ENCODE data around the gene POLR2E. TPM values are rescaled to one million over a fixed set of nuclear protein-coding genes. Genes with fewer than 3 reads are reported as not detected.

POLR2E gene
- polyA plus RNA-seq, 1 donor = 130 TPM

- peaks cover 42% of the 10 kb centered on the region for H3K9me3 ChIP-seq (ENCODE audit: control insufficient read depth, low read depth, low read length)
- no peaks in the 10 kb centered on the region for H3K36me3 ChIP-seq (ENCODE audit: control insufficient read depth, insufficient read depth, low read length)
- peaks cover 41% of the 10 kb centered on the region for H3K27me3 ChIP-seq (ENCODE audit: control insufficient read depth, insufficient read depth, low read length)
- DNase-seq = no peak
- no peak overlapping the region for H3K27ac ChIP-seq (ENCODE audit: low read length)
- WGBS (ENCODE audit: insufficient coverage, low lambda C conversion rate) = 60% methylated on average over 1 of the region's 17 CpGs
- H3K4me1 ChIP-seq (ENCODE audit: control insufficient read depth, insufficient read depth, low read length) = peaks cover 13% of the 10 kb centered on the region
- no peak overlapping the region for H3K4me3 ChIP-seq (ENCODE audit: low read length)
Measured at GRCh38 chr19:1062387-1063029, 32.7 kb downstream of the POLR2E start.

GRCh38 chr19:1061987-1062386 lies 33.2 kb downstream of the POLR2E start:
- no peak overlapping the region for H3K4me3 ChIP-seq (ENCODE audit: low read length)
- no CpG with 5 or more reads among the region's 20 CpGs for WGBS (ENCODE audit: insufficient coverage, low lambda C conversion rate)
- no peak for DNase-seq

GRCh38 chr19:1060689-1061088 lies 34.5 kb downstream of the POLR2E start:
- Histone ChIP-seq H3K27ac (ENCODE audit: low read length) (no peak overlapping the region), H3K4me3 (ENCODE audit: low read length) (no peak overlapping the region), H3K4me1 (ENCODE audit: control insufficient read depth, insufficient read depth, low read length) (peaks cover 13% of the 10 kb centered on the region), H3K27me3 (ENCODE audit: control insufficient read depth, insufficient read depth, low read length) (peaks cover 24% of the 10 kb centered on the region), H3K36me3 (ENCODE audit: control insufficient read depth, insufficient read depth, low read length) (no peaks in the 10 kb centered on the region), H3K9me3 (ENCODE audit: control insufficient read depth, low read depth, low read length) (peaks cover 55% of the 10 kb centered on the region)
- no peak for DNase-seq
- WGBS (ENCODE audit: insufficient coverage, low lambda C conversion rate) = no CpG with 5 or more reads among the region's 5 CpGs

More at GRCh38 chr19:1061987-1062386, 33.2 kb downstream of the POLR2E start:
- Histone ChIP-seq H3K36me3 (ENCODE audit: control insufficient read depth, insufficient read depth, low read length) (no peaks in the 10 kb centered on the region), H3K9me3 (ENCODE audit: control insufficient read depth, low read depth, low read length) (peaks cover 46% of the 10 kb centered on the region), H3K27me3 (ENCODE audit: control insufficient read depth, insufficient read depth, low read length) (peaks cover 36% of the 10 kb centered on the region), H3K4me1 (ENCODE audit: control insufficient read depth, insufficient read depth, low read length) (peaks cover 13% of the 10 kb centered on the region), H3K27ac (ENCODE audit: low read length) (no peak overlapping the region)

GRCh38 chr19:1058112-1058511 lies 37.1 kb downstream of the POLR2E start:
- H3K4me3 ChIP-seq (ENCODE audit: low read length) = no peak overlapping the region
- H3K36me3 ChIP-seq (ENCODE audit: control insufficient read depth, insufficient read depth, low read length) = no peaks in the 10 kb centered on the region
- H3K4me1 ChIP-seq (ENCODE audit: control insufficient read depth, insufficient read depth, low read length) = no peaks in the 10 kb centered on the region
- WGBS (ENCODE audit: insufficient coverage, low lambda C conversion rate) = no CpG with 5 or more reads among the region's 5 CpGs
- no peaks in the 10 kb centered on the region for H3K27me3 ChIP-seq (ENCODE audit: control insufficient read depth, insufficient read depth, low read length)
- no peak for DNase-seq
- no peak overlapping the region for H3K27ac ChIP-seq (ENCODE audit: low read length)
- H3K9me3 ChIP-seq (ENCODE audit: control insufficient read depth, low read depth, low read length) = peaks cover 54% of the 10 kb centered on the region

DNA sequence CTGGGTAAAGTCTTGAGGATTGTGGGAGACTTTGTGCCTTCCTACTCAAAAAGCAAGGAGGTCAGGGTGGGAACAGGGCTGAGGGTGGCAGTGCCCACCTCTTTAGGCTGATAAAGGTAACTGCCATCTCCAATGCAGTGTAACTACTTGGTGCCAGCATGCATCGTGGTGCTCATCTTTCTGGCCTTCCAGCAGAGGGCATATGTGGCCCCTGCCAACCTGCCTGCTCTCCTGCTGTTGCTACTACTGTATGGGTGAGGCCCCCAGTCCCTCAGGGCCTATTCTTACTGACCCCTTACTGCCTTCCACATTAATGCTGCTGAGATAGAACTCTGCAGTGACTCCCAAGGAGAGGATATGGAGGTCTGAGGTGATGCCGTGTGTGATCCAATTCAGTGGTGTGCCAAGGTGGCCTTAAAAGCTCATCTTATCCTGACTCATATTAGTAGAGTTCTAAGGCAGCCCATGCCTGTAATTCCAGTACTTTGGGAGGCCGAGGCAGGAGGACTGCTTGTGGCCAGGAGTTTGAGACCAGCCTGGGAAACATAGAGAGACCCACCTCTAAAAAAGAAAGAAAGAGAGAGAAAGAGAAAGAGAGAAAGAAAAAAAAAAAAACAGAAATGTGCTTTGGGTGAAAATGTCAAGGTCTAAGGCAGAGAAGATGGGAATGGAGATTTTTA lies 37.9 kb downstream of the POLR2E start:
- Histone ChIP-seq H3K36me3 (ENCODE audit: control insufficient read depth, insufficient read depth, low read length) (no peaks in the 10 kb centered on the region), H3K9me3 (ENCODE audit: control insufficient read depth, low read depth, low read length) (peaks cover 54% of the 10 kb centered on the region), H3K27ac (ENCODE audit: low read length) (no peak overlapping the region), H3K27me3 (ENCODE audit: control insufficient read depth, insufficient read depth, low read length) (no peaks in the 10 kb centered on the region), H3K4me3 (ENCODE audit: low read length) (no peak overlapping the region), H3K4me1 (ENCODE audit: control insufficient read depth, insufficient read depth, low read length) (no peaks in the 10 kb centered on the region)
- 56% methylated on average over 1 of the region's 3 CpGs for WGBS (ENCODE audit: insufficient coverage, low lambda C conversion rate)
- DNase-seq = peak in 1 of 2 donors; percentile 62

DNA sequence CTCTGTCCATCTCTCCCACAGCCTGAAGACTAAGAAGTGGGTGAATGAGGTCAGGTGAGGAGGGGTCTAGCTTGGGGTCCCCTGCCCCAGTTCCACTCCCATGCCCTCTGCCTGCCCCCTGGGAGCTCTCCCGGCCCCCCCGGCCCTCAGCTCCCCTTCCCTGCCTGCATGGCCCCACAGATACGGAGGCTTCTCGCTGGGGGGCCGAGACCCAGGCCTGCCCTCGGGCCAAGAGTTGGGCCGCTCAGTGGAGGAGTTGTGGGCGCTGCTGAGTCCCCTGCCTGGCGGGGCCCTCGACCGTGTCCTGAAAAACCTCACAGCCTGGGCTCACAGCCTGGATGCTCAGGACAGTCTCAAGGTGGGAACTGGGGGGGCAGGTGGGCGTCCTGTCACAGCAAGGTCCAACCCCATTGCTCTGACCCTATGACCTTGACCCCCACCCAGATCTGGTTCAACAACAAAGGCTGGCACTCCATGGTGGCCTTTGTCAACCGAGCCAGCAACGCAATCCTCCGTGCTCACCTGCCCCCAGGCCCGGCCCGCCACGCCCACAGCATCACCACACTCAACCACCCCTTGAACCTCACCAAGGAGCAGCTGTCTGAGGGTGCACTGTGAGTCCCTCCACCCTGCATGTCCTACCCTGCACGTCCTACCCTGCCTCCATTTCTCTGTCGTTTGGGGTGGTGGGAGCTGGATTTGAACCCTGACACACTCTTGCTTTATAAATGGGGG lies 39.1 kb downstream of the POLR2E start:
- WGBS (ENCODE audit: insufficient coverage, low lambda C conversion rate) = no CpG with 5 or more reads among the region's 20 CpGs
- no peaks in the 10 kb centered on the region for H3K36me3 ChIP-seq (ENCODE audit: control insufficient read depth, insufficient read depth, low read length)
- no peak for DNase-seq

GRCh38 chr19:1055028-1055425 lies 40.1 kb downstream of the POLR2E start:
- no peaks in the 10 kb centered on the region for H3K36me3 ChIP-seq (ENCODE audit: control insufficient read depth, insufficient read depth, low read length)

More for the DNA sequence above, 39.1 kb downstream of the POLR2E start:
- Histone ChIP-seq H3K27me3 (ENCODE audit: control insufficient read depth, insufficient read depth, low read length) (no peaks in the 10 kb centered on the region), H3K9me3 (ENCODE audit: control insufficient read depth, low read depth, low read length) (peaks cover 55% of the 10 kb centered on the region), H3K4me1 (ENCODE audit: control insufficient read depth, insufficient read depth, low read length) (no peaks in the 10 kb centered on the region), H3K4me3 (ENCODE audit: low read length) (no peak overlapping the region), H3K27ac (ENCODE audit: low read length) (no peak overlapping the region)

GRCh38 chr19:1054102-1055027 lies 40.8 kb downstream of the POLR2E start:
- 100% methylated on average over 2 of the region's 28 CpGs for WGBS (ENCODE audit: insufficient coverage, low lambda C conversion rate)
- Histone ChIP-seq H3K27ac (ENCODE audit: low read length) (no peak overlapping the region), H3K4me1 (ENCODE audit: control insufficient read depth, insufficient read depth, low read length) (no peaks in the 10 kb centered on the region), H3K4me3 (ENCODE audit: low read length) (no peak overlapping the region), H3K27me3 (ENCODE audit: control insufficient read depth, insufficient read depth, low read length) (no peaks in the 10 kb centered on the region), H3K36me3 (ENCODE audit: control insufficient read depth, insufficient read depth, low read length) (no peaks in the 10 kb centered on the region), H3K9me3 (ENCODE audit: control insufficient read depth, low read depth, low read length) (peaks cover 59% of the 10 kb centered on the region)
- DNase-seq = no peak

More at GRCh38 chr19:1055028-1055425, 40.1 kb downstream of the POLR2E start:
- Histone ChIP-seq H3K27me3 (ENCODE audit: control insufficient read depth, insufficient read depth, low read length) (no peaks in the 10 kb centered on the region), H3K27ac (ENCODE audit: low read length) (no peak overlapping the region), H3K4me3 (ENCODE audit: low read length) (no peak overlapping the region), H3K4me1 (ENCODE audit: control insufficient read depth, insufficient read depth, low read length) (no peaks in the 10 kb centered on the region), H3K9me3 (ENCODE audit: control insufficient read depth, low read depth, low read length) (peaks cover 59% of the 10 kb centered on the region)
- WGBS (ENCODE audit: insufficient coverage, low lambda C conversion rate) = no CpG with 5 or more reads among the region's 14 CpGs
- no peak for DNase-seq

GRCh38 chr19:1053176-1054101 lies 41.7 kb downstream of the POLR2E start:
- no peaks in the 10 kb centered on the region for H3K36me3 ChIP-seq (ENCODE audit: control insufficient read depth, insufficient read depth, low read length)
- H3K4me1 ChIP-seq (ENCODE audit: control insufficient read depth, insufficient read depth, low read length) = no peaks in the 10 kb centered on the region
- no peak overlapping the region for H3K27ac ChIP-seq (ENCODE audit: low read length)
- H3K9me3 ChIP-seq (ENCODE audit: control insufficient read depth, low read depth, low read length) = peaks cover 53% of the 10 kb centered on the region
- WGBS (ENCODE audit: insufficient coverage, low lambda C conversion rate) = no CpG with 5 or more reads among the region's 31 CpGs
- H3K4me3 ChIP-seq (ENCODE audit: low read length) = no peak overlapping the region
- no peak for DNase-seq
- H3K27me3 ChIP-seq (ENCODE audit: control insufficient read depth, insufficient read depth, low read length) = no peaks in the 10 kb centered on the region

Measured in large intestine (tissue), 3 donors.